ENCODE data around the gene EHD4.

EHD4 gene

DNA sequence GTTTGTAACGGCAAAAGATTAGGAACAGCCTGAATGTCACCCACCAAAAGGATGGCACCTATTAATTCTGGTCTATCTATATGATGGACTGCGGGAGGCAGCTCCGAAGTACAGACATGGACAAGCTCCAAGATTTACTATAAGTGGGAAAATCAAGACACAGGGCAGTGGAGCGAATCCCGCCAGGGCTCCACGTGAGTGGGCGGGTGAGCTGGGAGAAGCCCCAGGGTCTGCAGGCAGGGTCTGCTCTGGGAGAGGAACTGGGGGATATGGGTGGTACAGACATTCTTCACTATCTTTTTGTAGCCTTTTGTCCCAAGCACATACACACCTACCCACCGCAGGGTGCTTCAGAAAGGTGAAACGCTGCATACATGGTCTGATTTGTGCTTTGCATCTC, 40.3 kb downstream of the EHD4 start:
- H2BK12ac ChIP-seq (ENCODE audit: low read length), result no peak overlapping the region
- H3K9me3 ChIP-seq (replicated peaks in 1 of 2; ENCODE audit: control insufficient read depth in 2 of 2, insufficient read depth in 1 of 2, low read depth in 1 of 2, low read length in 2 of 2), result no peaks in the 10 kb centered on the region
- no peak overlapping the region for H3K18ac ChIP-seq (ENCODE audit: low read length)
- no peak overlapping the region for H2BK5ac ChIP-seq (ENCODE audit: low read length)
- no peak overlapping the region for H3K23ac ChIP-seq (ENCODE audit: low read depth, low read length, poor library complexity)
- H3K4me3 ChIP-seq (ENCODE audit: low read length in 2 of 2), result no peak overlapping the region
- no peak overlapping the region for H3K14ac ChIP-seq (ENCODE audit: low read length)
- H3K27me3 ChIP-seq (ENCODE audit: control insufficient read depth in 3 of 3, insufficient read depth in 3 of 3, low read depth in 1 of 3, low read length in 3 of 3), result no peaks in the 10 kb centered on the region
- no peak overlapping the region for H4K8ac ChIP-seq (ENCODE audit: low read depth, low read length)
- H2AFZ ChIP-seq (ENCODE audit: low read length), result no peak overlapping the region
- no peaks in the 10 kb centered on the region for H3K36me3 ChIP-seq (replicated peaks in 1 of 2; ENCODE audit: control insufficient read depth in 2 of 2, insufficient read depth in 2 of 2, low read length in 2 of 2)
- H3K9ac ChIP-seq (ENCODE audit: low read depth, low read length, poor library complexity), result no peak overlapping the region
- H2BK120ac ChIP-seq (ENCODE audit: low read depth, low read length), result no peak overlapping the region
- H4K91ac ChIP-seq (ENCODE audit: low read depth, low read length, poor library complexity), result no peak overlapping the region
- H2BK15ac ChIP-seq (ENCODE audit: low read length), result no peak overlapping the region
- DNase-seq (ENCODE audit: low spot score), result no peak
- no peak overlapping the region for H3K4ac ChIP-seq (ENCODE audit: low read length)
- H3K4me2 ChIP-seq (ENCODE audit: insufficient read depth, low read length, poor library complexity, severe bottlenecking), result no peak overlapping the region
- H2AK5ac ChIP-seq (ENCODE audit: low read depth, low read length), result no peak overlapping the region
- H3K27ac ChIP-seq (replicated peaks; ENCODE audit: low read length), result no peak overlapping the region
- peaks cover 0 to 20% of the 10 kb centered on the region in 2 donors for H3K4me1 ChIP-seq (ENCODE audit: control insufficient read depth in 2 of 2, insufficient read depth in 1 of 2, low read depth in 1 of 2, low read length in 2 of 2)
- peaks cover 3% of the 10 kb centered on the region for H3K79me1 ChIP-seq (ENCODE audit: low read depth, low read length)
- WGBS, 2 donors (ENCODE audit: extremely low coverage in 2 of 2, insufficient read length in 2 of 2, insufficient replicate concordance in 1 of 2), result no CpG with 5 or more reads among the region's 9 CpGs

DNA sequence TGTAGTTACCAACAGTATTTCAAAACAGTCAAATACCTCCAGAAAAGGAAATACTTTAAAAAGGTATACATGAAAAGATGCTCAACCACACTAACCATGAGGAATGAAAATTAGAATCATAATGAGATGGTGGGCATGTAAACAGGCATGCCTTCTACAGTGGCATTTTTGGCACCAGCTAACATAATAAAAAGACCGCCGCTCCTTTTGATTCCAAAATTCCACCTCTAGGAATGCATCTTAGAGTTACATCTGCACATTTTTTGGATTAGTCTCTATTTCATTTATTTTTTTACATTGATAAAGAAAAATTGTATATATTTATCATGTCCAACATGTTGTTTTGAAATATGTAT, 41.5 kb downstream of the EHD4 start:
- H3K9ac ChIP-seq (ENCODE audit: low read depth, low read length, poor library complexity), result no peak overlapping the region
- H4K8ac ChIP-seq (ENCODE audit: low read depth, low read length), result no peak overlapping the region
- no peak overlapping the region for H3K14ac ChIP-seq (ENCODE audit: low read length)
- DNase-seq (ENCODE audit: low spot score), result no peak
- no peak overlapping the region for H3K27ac ChIP-seq (replicated peaks; ENCODE audit: low read length)
- H2AFZ ChIP-seq (ENCODE audit: low read length), result no peak overlapping the region
- no peak overlapping the region for H2BK12ac ChIP-seq (ENCODE audit: low read length)
- H3K4me1 ChIP-seq (ENCODE audit: control insufficient read depth in 2 of 2, insufficient read depth in 1 of 2, low read depth in 1 of 2, low read length in 2 of 2), result peaks cover 0 to 21% of the 10 kb centered on the region in 2 donors
- no peaks in the 10 kb centered on the region for H3K36me3 ChIP-seq (replicated peaks in 1 of 2; ENCODE audit: control insufficient read depth in 2 of 2, insufficient read depth in 2 of 2, low read length in 2 of 2)
- peaks cover 3% of the 10 kb centered on the region for H3K79me1 ChIP-seq (ENCODE audit: low read depth, low read length)
- no CpG with 5 or more reads among the region's 2 CpGs for WGBS, 2 donors (ENCODE audit: extremely low coverage in 2 of 2, insufficient read length in 2 of 2, insufficient replicate concordance in 1 of 2)
- no peak overlapping the region for H3K4me3 ChIP-seq (ENCODE audit: low read length in 2 of 2)
- H4K91ac ChIP-seq (ENCODE audit: low read depth, low read length, poor library complexity), result no peak overlapping the region
- no peak overlapping the region for H2BK120ac ChIP-seq (ENCODE audit: low read depth, low read length)
- no peak overlapping the region for H3K4ac ChIP-seq (ENCODE audit: low read length)
- H3K27me3 ChIP-seq (ENCODE audit: control insufficient read depth in 3 of 3, insufficient read depth in 3 of 3, low read depth in 1 of 3, low read length in 3 of 3), result no peaks in the 10 kb centered on the region
- no peak overlapping the region for H3K23ac ChIP-seq (ENCODE audit: low read depth, low read length, poor library complexity)
- H2AK5ac ChIP-seq (ENCODE audit: low read depth, low read length), result no peak overlapping the region
- H3K9me3 ChIP-seq (replicated peaks in 1 of 2; ENCODE audit: control insufficient read depth in 2 of 2, insufficient read depth in 1 of 2, low read depth in 1 of 2, low read length in 2 of 2), result no peaks in the 10 kb centered on the region
- H2BK5ac ChIP-seq (ENCODE audit: low read length), result no peak overlapping the region
- H3K18ac ChIP-seq (ENCODE audit: low read length), result no peak overlapping the region
- no peak overlapping the region for H3K4me2 ChIP-seq (ENCODE audit: insufficient read depth, low read length, poor library complexity, severe bottlenecking)
- H2BK15ac ChIP-seq (ENCODE audit: low read length), result no peak overlapping the region

DNA sequence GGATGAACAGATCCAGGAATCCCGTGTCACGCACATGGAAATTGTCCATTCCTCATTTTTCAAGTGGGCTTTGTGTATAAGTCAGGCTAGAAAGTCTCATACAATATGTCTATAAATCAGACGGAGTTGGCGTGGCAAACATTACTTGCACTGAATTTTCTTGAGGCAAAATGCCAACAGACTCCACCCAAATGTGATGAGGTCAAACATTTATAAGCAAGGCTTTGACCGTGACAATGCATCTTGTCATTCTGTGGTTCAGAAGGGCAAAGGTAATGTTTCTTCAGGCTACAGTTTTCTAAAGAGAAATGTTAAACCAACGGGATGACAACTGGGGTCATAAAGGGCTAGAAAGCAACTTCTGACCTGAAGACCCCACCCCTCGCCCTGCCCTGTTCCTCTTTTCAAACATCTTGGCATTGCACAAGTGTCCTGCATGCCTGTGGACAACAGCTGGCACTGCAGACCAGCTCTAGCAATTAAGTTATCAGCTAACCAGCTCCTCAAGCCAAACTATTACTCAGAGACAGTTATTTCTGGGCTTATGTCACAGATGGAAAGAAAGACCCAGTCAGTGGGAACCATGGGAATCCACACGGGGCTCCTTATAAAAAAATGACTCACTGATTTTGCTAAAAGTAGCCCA, 42.0 kb downstream of the EHD4 start:
- no CpG with 5 or more reads among the region's 8 CpGs for WGBS, 2 donors (ENCODE audit: extremely low coverage in 2 of 2, insufficient read length in 2 of 2, insufficient replicate concordance in 1 of 2)
- no peaks in the 10 kb centered on the region for H3K36me3 ChIP-seq (replicated peaks in 1 of 2; ENCODE audit: control insufficient read depth in 2 of 2, insufficient read depth in 2 of 2, low read length in 2 of 2)
- H3K27ac ChIP-seq (replicated peaks; ENCODE audit: low read length), result no peak overlapping the region

DNA sequence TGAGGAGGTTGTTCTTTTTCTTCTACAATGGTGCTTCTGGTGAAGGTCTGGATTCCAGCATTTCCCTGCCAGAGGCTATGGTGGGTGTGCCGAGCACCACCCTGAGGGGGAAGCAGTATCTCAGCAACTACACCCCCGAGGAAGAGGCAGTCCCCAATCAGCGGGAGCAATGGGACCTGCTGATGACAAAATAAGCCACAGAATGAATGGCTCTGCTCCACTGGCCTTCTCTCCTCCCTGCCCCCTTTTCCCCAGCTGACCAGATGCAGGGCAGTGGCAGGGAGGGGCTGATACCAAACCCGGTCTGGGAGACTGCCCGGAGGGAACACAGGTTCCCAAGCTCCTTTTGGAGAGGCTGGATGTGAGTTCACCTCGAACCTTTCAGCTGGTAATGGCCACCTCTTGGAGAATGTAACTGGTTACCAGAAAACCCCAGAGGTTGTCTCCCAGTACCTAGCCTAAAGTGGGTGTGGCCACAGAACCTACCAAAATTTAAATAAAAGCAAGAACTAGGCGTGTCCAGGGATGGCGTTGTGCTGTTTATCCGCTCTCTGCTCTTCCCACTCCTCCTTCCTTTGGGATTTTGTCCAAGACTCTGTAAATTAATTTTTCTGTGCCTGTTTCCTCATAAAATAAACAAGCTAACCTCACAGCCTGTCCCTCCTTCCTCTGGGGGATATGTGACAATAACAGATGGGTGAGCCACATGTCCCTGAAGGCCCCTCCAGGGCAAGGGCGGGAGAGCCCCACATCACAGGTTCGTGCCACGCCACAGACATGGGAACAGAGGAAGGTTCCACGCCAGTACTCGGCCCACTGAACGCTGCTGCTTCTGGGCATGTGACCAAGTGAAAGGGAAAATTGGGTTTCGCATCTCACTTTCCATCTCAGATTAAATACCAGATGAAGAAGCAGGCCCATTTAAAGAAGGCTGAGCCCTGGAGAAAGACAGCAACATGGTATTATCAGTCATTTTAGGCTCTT, 43.4 kb downstream of the EHD4 start:
- H3K9me3 ChIP-seq (replicated peaks in 1 of 2; ENCODE audit: control insufficient read depth in 2 of 2, insufficient read depth in 1 of 2, low read depth in 1 of 2, low read length in 2 of 2), result no peaks in the 10 kb centered on the region
- H4K91ac ChIP-seq (ENCODE audit: low read depth, low read length, poor library complexity), result no peak overlapping the region
- H3K36me3 ChIP-seq (replicated peaks in 1 of 2; ENCODE audit: control insufficient read depth in 2 of 2, insufficient read depth in 2 of 2, low read length in 2 of 2), result no peaks in the 10 kb centered on the region
- no peaks in the 10 kb centered on the region for H3K27me3 ChIP-seq (ENCODE audit: control insufficient read depth in 3 of 3, insufficient read depth in 3 of 3, low read depth in 1 of 3, low read length in 3 of 3)
- no peak overlapping the region for H3K23ac ChIP-seq (ENCODE audit: low read depth, low read length, poor library complexity)
- H3K4me2 ChIP-seq (ENCODE audit: insufficient read depth, low read length, poor library complexity, severe bottlenecking), result no peak overlapping the region
- H2AK5ac ChIP-seq (ENCODE audit: low read depth, low read length), result no peak overlapping the region
- H3K9ac ChIP-seq (ENCODE audit: low read depth, low read length, poor library complexity), result no peak overlapping the region
- H2BK5ac ChIP-seq (ENCODE audit: low read length), result no peak overlapping the region
- H3K14ac ChIP-seq (ENCODE audit: low read length), result no peak overlapping the region
- H3K4me3 ChIP-seq (ENCODE audit: low read length in 2 of 2), result no peak overlapping the region
- no peak overlapping the region for H3K4ac ChIP-seq (ENCODE audit: low read length)
- no peak overlapping the region for H2BK12ac ChIP-seq (ENCODE audit: low read length)
- H3K18ac ChIP-seq (ENCODE audit: low read length), result no peak overlapping the region
- H2BK120ac ChIP-seq (ENCODE audit: low read depth, low read length), result no peak overlapping the region
- DNase-seq (ENCODE audit: low spot score), result no peak
- peaks cover 3% of the 10 kb centered on the region for H3K79me1 ChIP-seq (ENCODE audit: low read depth, low read length)
- no peak overlapping the region for H4K8ac ChIP-seq (ENCODE audit: low read depth, low read length)
- no peak overlapping the region for H2AFZ ChIP-seq (ENCODE audit: low read length)
- H3K27ac ChIP-seq (replicated peaks; ENCODE audit: low read length), result no peak overlapping the region
- H3K4me1 ChIP-seq (ENCODE audit: control insufficient read depth in 2 of 2, insufficient read depth in 1 of 2, low read depth in 1 of 2, low read length in 2 of 2), result peaks cover 0 to 19% of the 10 kb centered on the region in 2 donors
- no CpG with 5 or more reads among the region's 16 CpGs for WGBS, 2 donors (ENCODE audit: extremely low coverage in 2 of 2, insufficient read length in 2 of 2, insufficient replicate concordance in 1 of 2)
- no peak overlapping the region for H2BK15ac ChIP-seq (ENCODE audit: low read length)

More for the DNA sequence above, 42.0 kb downstream of the EHD4 start:
- Histone ChIP-seq H3K4me3 (ENCODE audit: low read length in 2 of 2) (no peak overlapping the region), H2AK5ac (ENCODE audit: low read depth, low read length) (no peak overlapping the region), H3K9ac (ENCODE audit: low read depth, low read length, poor library complexity) (no peak overlapping the region), H2BK5ac (ENCODE audit: low read length) (no peak overlapping the region), H4K91ac (ENCODE audit: low read depth, low read length, poor library complexity) (no peak overlapping the region), H2BK12ac (ENCODE audit: low read length) (no peak overlapping the region), H3K79me1 (ENCODE audit: low read depth, low read length) (peaks cover 3% of the 10 kb centered on the region), H2AFZ (ENCODE audit: low read length) (no peak overlapping the region), H3K4ac (ENCODE audit: low read length) (no peak overlapping the region), H3K4me1 (ENCODE audit: control insufficient read depth in 2 of 2, insufficient read depth in 1 of 2, low read depth in 1 of 2, low read length in 2 of 2) (peaks cover 0 to 21% of the 10 kb centered on the region in 2 donors), H4K8ac (ENCODE audit: low read depth, low read length) (no peak overlapping the region), H3K4me2 (ENCODE audit: insufficient read depth, low read length, poor library complexity, severe bottlenecking) (no peak overlapping the region), H3K27me3 (ENCODE audit: control insufficient read depth in 3 of 3, insufficient read depth in 3 of 3, low read depth in 1 of 3, low read length in 3 of 3) (no peaks in the 10 kb centered on the region), H3K9me3 (replicated peaks in 1 of 2; ENCODE audit: control insufficient read depth in 2 of 2, insufficient read depth in 1 of 2, low read depth in 1 of 2, low read length in 2 of 2) (no peaks in the 10 kb centered on the region), H2BK120ac (ENCODE audit: low read depth, low read length) (no peak overlapping the region), H3K14ac (ENCODE audit: low read length) (no peak overlapping the region), H3K23ac (ENCODE audit: low read depth, low read length, poor library complexity) (no peak overlapping the region), H2BK15ac (ENCODE audit: low read length) (no peak overlapping the region), H3K18ac (ENCODE audit: low read length) (no peak overlapping the region)
- DNase-seq (ENCODE audit: low spot score), result no peak

All from neuronal stem cell (in vitro differentiated cells).